Globus pallidus (tissue), 1 donor: ENCODE results near the gene POLA2.

ENCODE experiments used
- DNase-seq: peaks from one replicate; pipeline ENCODE4 v3.0.0-alpha.2; 2015; ENCODE audit warnings: low spot score

Gene POLA2

DNA sequence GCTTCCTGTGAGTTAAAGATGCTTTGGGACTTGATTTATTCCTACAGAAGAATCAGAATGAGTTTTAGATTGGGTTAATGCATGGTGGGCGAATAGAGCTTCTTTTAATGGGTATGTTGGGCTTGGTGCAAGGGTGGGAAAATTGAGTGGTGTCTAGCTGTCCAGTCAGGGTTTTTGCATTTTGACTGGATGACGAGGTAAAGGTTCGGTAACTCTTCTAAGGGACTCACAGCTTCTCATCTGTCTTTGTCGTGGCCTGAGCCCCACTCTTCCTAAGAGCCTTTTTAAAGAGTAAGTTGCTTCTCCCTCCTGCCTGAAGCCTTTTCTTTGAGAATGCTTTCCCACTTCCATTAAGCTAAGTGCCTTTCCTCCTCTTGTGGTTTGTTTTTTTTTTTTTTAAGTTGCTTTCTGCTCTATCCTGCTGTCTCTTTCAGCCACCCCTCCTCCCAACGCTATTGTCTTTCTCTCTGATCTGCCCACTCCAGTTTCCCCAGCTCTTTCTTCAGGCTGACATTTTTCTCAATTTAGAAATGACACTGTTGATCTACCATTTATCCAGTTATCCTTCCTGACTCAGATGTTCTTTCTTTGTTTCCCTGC lies 73.0 kb downstream of the POLA2 start:
- DNase-seq = no peak

DNA sequence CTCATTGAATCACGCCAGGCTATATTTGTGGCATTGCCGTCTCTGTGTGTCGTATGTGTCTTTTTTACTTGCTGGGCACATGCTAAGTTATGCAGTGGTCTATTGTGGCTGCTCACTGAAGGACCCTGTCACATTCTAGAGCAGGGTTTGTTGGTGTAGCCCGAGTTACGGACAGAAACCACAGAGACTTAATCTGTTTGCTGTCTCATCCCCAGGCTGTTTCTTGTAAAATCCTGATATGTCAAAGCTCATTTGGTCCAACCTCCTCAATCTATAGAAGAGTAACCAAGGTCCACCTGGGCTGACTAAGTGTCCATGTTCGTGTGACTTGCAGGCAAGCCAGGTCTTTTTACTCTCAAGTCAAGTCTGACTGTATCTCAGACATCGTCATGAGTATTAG lies 76.9 kb downstream of the POLA2 start:
- DNase-seq = no peak

DNA sequence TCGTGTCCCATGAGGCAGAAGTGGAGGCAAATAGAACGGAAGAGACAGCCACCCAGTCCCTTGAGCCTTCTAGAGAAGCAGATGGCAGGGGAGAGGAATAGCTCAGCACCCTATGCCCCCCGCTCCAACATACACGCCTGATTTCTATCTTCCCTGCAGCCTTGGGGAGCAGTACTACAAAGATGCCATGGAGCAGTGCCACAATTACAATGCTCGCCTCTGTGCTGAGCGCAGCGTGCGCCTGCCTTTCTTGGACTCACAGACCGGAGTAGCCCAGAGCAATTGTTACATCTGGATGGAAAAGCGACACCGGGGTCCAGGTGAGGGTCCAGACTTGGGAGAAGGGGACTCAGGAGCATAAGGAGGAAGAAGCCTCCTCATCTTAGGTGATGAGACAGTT lies 78.5 kb downstream of the POLA2 start:
- DNase-seq = peak; percentile 64

DNA sequence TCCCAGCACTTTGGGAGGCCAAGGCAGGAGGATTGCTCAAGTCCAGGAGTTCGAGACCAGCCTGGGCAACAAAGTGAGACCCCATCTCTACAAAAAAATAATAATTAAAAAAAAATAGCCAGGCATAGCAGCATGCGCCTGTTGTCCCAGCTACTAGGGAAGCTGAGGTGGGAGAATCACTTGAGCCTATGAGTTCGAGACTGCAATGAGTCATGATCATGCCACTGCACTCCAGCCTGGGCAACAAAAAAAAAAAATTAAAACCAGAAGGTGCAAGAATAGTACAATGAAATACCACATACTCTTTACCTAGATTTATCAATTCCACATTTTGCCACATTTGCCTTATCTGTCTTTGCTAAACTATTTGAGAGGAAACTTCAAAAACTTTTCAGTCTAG lies 80.1 kb downstream of the POLA2 start:
- DNase-seq = no peak
